Glomerular visceral epithelial cell (primary cell): ENCODE results near the gene TRAF3IP3.

Experiments used
- DNase-seq: peaks from one replicate; pipeline ENCODE4 v3.0.0-alpha.2; 2016; ENCODE audit errors: extremely low spot score

Gene TRAF3IP3

DNA sequence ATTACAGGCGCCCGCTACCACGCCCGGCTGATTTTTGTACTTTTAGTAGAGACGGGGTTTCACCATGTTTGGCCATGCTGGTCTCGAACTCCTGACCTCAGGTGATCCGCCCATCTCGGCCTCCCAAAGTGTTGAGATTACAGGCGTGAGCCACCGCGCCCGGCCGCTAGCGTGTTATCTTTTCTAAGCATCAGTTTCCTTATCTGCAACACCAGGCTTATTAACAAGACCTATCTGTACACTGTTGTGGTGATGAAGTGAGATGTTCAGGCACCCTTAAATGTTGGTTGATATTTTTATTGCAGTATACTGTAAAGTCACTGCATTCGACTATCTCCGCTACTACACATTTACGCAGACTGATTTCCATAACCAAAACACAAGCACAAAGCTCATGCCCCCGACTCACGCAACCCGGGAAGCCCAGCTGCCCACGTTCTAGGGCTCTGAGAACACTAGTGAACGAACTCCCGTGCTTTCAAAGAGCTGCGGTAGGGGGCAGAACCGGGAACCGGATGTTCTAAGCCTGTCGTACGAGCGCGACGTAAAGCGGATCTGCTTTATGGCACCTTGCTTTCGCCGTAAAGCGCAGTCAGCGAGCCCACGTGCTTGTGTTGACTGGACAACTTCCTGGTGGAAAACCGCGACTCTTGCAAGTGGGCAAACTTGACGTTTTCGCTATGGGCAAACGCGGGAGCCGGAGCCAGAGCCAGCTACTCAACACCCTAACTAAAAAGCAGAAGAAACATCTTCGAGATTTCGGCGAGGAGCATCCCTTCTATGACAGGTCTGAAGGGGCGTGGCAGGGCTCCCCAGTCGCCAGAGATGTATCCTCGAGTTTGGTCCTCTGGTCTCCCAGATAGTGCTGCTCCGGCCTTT, 71.8 kb downstream of the TRAF3IP3 start, which contains the start of gene UTP25:
UTP25 (plus strand) TSS at position 589 of the 879 bp plus-strand sequence; CDS start at position 681, 92 bp downstream.
- DNase-seq = peak; percentile 97

DNA sequence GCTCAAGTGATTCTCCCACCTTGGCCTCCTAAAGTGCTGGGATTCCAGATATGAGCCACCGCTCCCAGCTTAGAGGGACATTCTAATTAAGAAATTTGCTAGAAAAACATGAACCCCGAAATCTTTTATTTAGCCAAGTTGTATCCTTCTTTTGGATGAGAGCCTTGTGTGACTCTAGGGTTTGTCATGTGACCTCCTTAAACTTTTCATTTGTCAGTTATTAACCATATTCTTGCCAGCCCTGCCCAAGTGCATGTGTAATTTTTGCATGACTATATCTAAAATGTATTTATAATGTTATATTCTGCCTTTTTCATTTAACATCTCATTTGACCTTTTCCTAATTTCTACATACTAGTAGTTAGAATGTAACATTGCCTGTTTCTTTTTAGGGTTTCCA, 73.9 kb downstream of the TRAF3IP3 start:
- no peak for DNase-seq

DNA sequence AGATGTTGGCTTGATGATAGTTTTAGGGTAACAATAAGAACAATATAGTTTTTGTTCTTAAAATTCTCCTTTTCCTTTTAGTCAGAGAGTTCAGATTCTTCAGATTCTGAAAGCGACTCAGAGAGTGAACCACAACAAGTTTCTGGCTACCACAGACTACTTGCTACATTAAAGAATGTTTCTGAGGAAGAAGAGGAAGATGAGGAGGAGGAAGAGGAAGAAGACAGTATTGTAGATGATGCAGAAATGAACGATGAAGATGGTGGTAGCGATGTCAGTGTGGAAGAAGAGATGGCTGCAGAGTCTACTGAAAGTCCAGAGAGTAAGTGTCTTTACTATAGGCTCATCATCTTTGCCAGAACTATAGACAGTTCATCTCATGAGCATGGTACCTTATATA, 74.9 kb downstream of the TRAF3IP3 start:
- DNase-seq = no peak

DNA sequence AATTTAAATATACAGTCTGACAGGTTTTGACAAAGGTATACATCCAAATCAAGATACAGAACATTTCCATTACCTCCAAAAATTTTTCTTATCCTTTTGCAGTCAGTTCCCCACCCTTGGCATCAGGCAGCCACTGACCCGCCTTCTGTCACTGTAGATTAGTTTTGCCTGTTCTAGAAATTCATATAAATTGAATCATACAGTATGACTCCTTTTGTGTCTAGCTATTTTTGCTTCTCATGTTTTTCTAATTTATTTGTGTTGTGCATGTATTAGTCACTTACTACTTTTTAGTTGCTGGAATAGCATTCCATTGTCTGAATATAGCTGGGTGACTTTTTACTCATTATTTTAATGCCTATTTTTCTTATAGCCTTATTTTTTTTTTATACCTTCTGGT, 75.8 kb downstream of the TRAF3IP3 start:
- no peak for DNase-seq
